HG02759 (cell line): Measurements from ENCODE around the gene DGKG.

ENCODE experiments used
- ATAC-seq: cut with Tn5 transposase; IDR thresholded peaks from one replicate; pipeline ENCODE4 v1.9.1; 2021; ENCODE audit warnings: mild to moderate bottlenecking, moderate library complexity; ENCODE audit not compliant: unreplicated experiment

Gene DGKG

GRCh38 chr3:186151077-186151971 is 210.7 kb downstream of the DGKG start:
- peak; percentile 36 for ATAC-seq

- no peak for ATAC-seq
Observed at GRCh38 chr3:186150041-186150830, 211.8 kb downstream of the DGKG start.

GRCh38 chr3:186149319-186149960 is 212.6 kb downstream of the DGKG start:
- no peak for ATAC-seq

- no peak for ATAC-seq
Observed at GRCh38 chr3:186144257-186144656, 217.8 kb downstream of the DGKG start.

- ATAC-seq, result no peak
Observed at GRCh38 chr3:186143250-186143649, 218.8 kb downstream of the DGKG start.

- no peak for ATAC-seq
Observed at GRCh38 chr3:186142393-186142932, 219.6 kb downstream of the DGKG start.

- ATAC-seq, result no peak
Observed at GRCh38 chr3:186141790-186142189, 220.2 kb downstream of the DGKG start.

GRCh38 chr3:186138272-186138981 is 223.6 kb downstream of the DGKG start:
- ATAC-seq, result no peak

- ATAC-seq, result no peak
Observed at GRCh38 chr3:186137051-186137685, 224.9 kb downstream of the DGKG start.

GRCh38 chr3:186133980-186134379 is 228.1 kb downstream of the DGKG start:
- ATAC-seq, result no peak

- ATAC-seq, result no peak
Observed at GRCh38 chr3:186132487-186132886, 229.5 kb downstream of the DGKG start.

GRCh38 chr3:186129206-186129605 is 232.8 kb downstream of the DGKG start:
- no peak for ATAC-seq

- ATAC-seq, result no peak
Observed at GRCh38 chr3:186128158-186128557, 233.9 kb downstream of the DGKG start.

- no peak for ATAC-seq
Observed at GRCh38 chr3:186127463-186127862, 234.6 kb downstream of the DGKG start.

- no peak for ATAC-seq
Observed at GRCh38 chr3:186125118-186125517, 236.9 kb downstream of the DGKG start.

- ATAC-seq, result no peak
Observed at GRCh38 chr3:186124592-186124991, 237.4 kb downstream of the DGKG start.

- no peak for ATAC-seq
Observed at GRCh38 chr3:186123012-186123411, 239.0 kb downstream of the DGKG start.

GRCh38 chr3:186121968-186122367 is 240.1 kb downstream of the DGKG start:
- ATAC-seq, result no peak

- ATAC-seq, result no peak
Observed at GRCh38 chr3:186121278-186121677, 240.8 kb downstream of the DGKG start.

GRCh38 chr3:186119499-186119898 is 242.5 kb downstream of the DGKG start:
- no peak for ATAC-seq
